Spleen (tissue), 11 donors: Measurements from ENCODE around the gene XRCC4. TPM values are rescaled to one million over a fixed set of nuclear protein-coding genes. Genes with fewer than 3 reads are reported as not detected.

Experiments
- DNase-seq: peaks from one replicate; pipeline ENCODE4 v3.0.0-alpha.2; 2020
- H3K27ac ChIP-seq, 8 donors: fragments of 200-600 bp; sonication (generic) in 7 of 8; 1 replicate in 4 of 8; 2 replicates in 4 of 8; pipeline versions ENCODE4 v1.5.0 to v1.8.0; 2016 to 2021; ENCODE audit warnings: inconsistent platforms in 4 of 8, mild to moderate bottlenecking in 4 of 8, moderate library complexity in 1 of 8
- H3K27me3 ChIP-seq, 7 donors: fragments of 200-600 bp; sonication (generic) in 6 of 7; replicated peaks in 1 of 7; 1 replicate in 4 of 7; 2 replicates in 3 of 7; pipeline versions ENCODE4 v1.5.0 to v1.8.0; 2016 to 2021; ENCODE audit warnings: inconsistent platforms in 3 of 7, mild to moderate bottlenecking in 1 of 7
- H3K36me3 ChIP-seq, 6 donors: fragments of 200-600 bp; sonication (generic) in 5 of 6; 1 replicate in 4 of 6; 2 replicates in 2 of 6; pipeline versions ENCODE4 v1.5.0 to v1.8.0; 2016 to 2021; ENCODE audit warnings: inconsistent platforms in 2 of 6
- H3K4me1 ChIP-seq, 6 donors: fragments of 200-600 bp; sonication (generic) in 5 of 6; 1 replicate in 3 of 6; 2 replicates in 3 of 6; pipeline versions ENCODE4 v1.5.0 to v1.8.0; 2016 to 2021; ENCODE audit warnings: inconsistent platforms in 3 of 6
- H3K4me3 ChIP-seq, 8 donors: fragments of 200-600 bp; sonication (generic) in 7 of 8; 1 replicate in 4 of 8; 2 replicates in 4 of 8; pipeline versions ENCODE4 v1.5.0 to v1.8.0; 2016 to 2021; ENCODE audit warnings: inconsistent platforms in 4 of 8, mild to moderate bottlenecking in 4 of 8, moderate library complexity in 2 of 8
- H3K9me3 ChIP-seq, 8 donors: fragments of 200-600 bp; sonication (generic) in 7 of 8; 1 replicate in 4 of 8; 2 replicates in 4 of 8; pipeline versions ENCODE4 v1.5.0 to v1.8.0; 2016 to 2021; ENCODE audit warnings: inconsistent platforms in 4 of 8
- CTCF ChIP-seq, 11 experiments: fragments of 200-600 bp in 7 of 11; fragments of 450-650 bp in 4 of 11; sonication (generic) in 4 of 11; IDR thresholded peaks in 8 of 11; conservative IDR thresholded peaks in 3 of 11; 1 replicate in 7 of 11; 2 replicates in 4 of 11; pipeline versions ENCODE4 v1.4.0 to v1.8.0; 2016 to 2021; ENCODE audit warnings: antibody characterized with exemption in 11 of 11, inconsistent platforms in 4 of 11, mild to moderate bottlenecking in 1 of 11
- POLR2A ChIP-seq, 3 donors: fragments of 450-650 bp; IDR thresholded peaks; one replicate each; pipeline ENCODE4 v1.5.1; 2017; ENCODE audit warnings: antibody characterized with exemption in 3 of 3, mild to moderate bottlenecking in 1 of 3
- POLR2AphosphoS5 ChIP-seq, 3 donors: sonication (generic); formaldehyde crosslinking; IDR thresholded peaks; one replicate each; pipeline ENCODE4 v1.5.1; 2017; ENCODE audit warnings: antibody characterized with exemption in 3 of 3
- WGBS, 5 donors: extraction: QIAGEN DNeasy Blood & Tissue Kit in 3 of 5; methylation state at CpG; one replicate each; pipeline versions ENCODE4 v1.1.5 to v1.1.7; 2013 to 2018; 5-methylcytosine and 5-hydroxymethylcytosine counted together
- intact Hi-C: fragments of 100-400 bp; cut with DNase I; formaldehyde crosslinking; loops from one replicate; pipeline ENCODE4 v1.15.0; 2023; ENCODE audit warnings: low total_unique reads
- polyA plus RNA-seq, 3 donors: library from polyadenylated mRNA; stranded (reverse); fragments of 200-250 nt; gene quantifications; one replicate each; pipeline ENCODE4 v1.2.1, GENCODE V29; 2013
- total RNA-seq, 7 donors: library from RNA; depleted of rRNA in 3 of 7; stranded (reverse); fragments of >200 nt in 3 of 7; fragmentation: NEBNext Ultra II Directional in 4 of 7; extraction: Animal tissue kit (Norgen Biotek cat#: 25700) in 4 of 7; gene quantifications; one replicate each; pipeline versions ENCODE4 v1.1.0 to v1.2.1, GENCODE V29; 2016 to 2021
- donor health status: healthy with polysubstance abuse.
- donor health status: DM: no; HTN: no; CAD: no; lungs with moderate emphysema.
- donor health status: DM: no; HTN: no; CAD: no.
- donor health status: Bipolar disorder and iron deficiency.
- donor health status: healthy.
- donor health status: DM: no; HTN: no; CAD: no.
- donor health status: DM: yes; HTN: yes; CAD: no.

XRCC4 gene
- total and polyA plus RNA-seq, 10 donors = 4.3 to 14.5 (median 9.6) TPM

GRCh38 chr5:83244516-83244915 lies 167.2 kb downstream of the XRCC4 start:
- WGBS, 5 donors = 76 to 95% (median 88%) methylated on average over 1 of the region's 1 CpG
- Histone ChIP-seq H3K4me3 (no peak overlapping the region), H3K4me1 (no peaks in the 10 kb centered on the region), H3K36me3 (no peaks in the 10 kb centered on the region), H3K27ac (no peak overlapping the region), H3K9me3 (no peaks in the 10 kb centered on the region), H3K27me3 (no peaks in the 10 kb centered on the region)
- DNase-seq = no peak
- intact Hi-C loops = no loop called here
- no peak for TF ChIP-seq POLR2A (IDR thresholded peaks at IDR 0.05)
- TF ChIP-seq POLR2AphosphoS5 (IDR thresholded peaks at IDR 0.05) = no peak
- TF ChIP-seq CTCF (IDR thresholded peaks at IDR 0.05 in 8 of 11, conservative IDR thresholded peaks at IDR 0.05 in 3 of 11) = no peak

GRCh38 chr5:83245037-83245436 lies 167.7 kb downstream of the XRCC4 start:
- H3K4me1 ChIP-seq = no peaks in the 10 kb centered on the region
- intact Hi-C loops = no loop called here
- no peak overlapping the region for H3K27ac ChIP-seq
- TF ChIP-seq POLR2A (IDR thresholded peaks at IDR 0.05) (no peak), POLR2AphosphoS5 (IDR thresholded peaks at IDR 0.05) (no peak), CTCF (IDR thresholded peaks at IDR 0.05 in 8 of 11, conservative IDR thresholded peaks at IDR 0.05 in 3 of 11) (no peak)
- 95 to 99% (median 97%) methylated on average over 3 of the region's 3 CpGs for WGBS, 5 donors
- DNase-seq = no peak
- H3K27me3 ChIP-seq = no peaks in the 10 kb centered on the region
- no peak overlapping the region for H3K4me3 ChIP-seq
- no peaks in the 10 kb centered on the region for H3K36me3 ChIP-seq
- H3K9me3 ChIP-seq = no peaks in the 10 kb centered on the region

- H3K27me3 ChIP-seq = no peaks in the 10 kb centered on the region
- DNase-seq = no peak
Observed at GRCh38 chr5:83246071-83246470, 168.7 kb downstream of the XRCC4 start.

GRCh38 chr5:83249156-83249555 lies 171.8 kb downstream of the XRCC4 start:
- no peak overlapping the region for H3K4me3 ChIP-seq
- H3K36me3 ChIP-seq = no peaks in the 10 kb centered on the region
- H3K27me3 ChIP-seq = no peaks in the 10 kb centered on the region
- TF ChIP-seq POLR2AphosphoS5 (IDR thresholded peaks at IDR 0.05) = no peak
- TF ChIP-seq POLR2A (IDR thresholded peaks at IDR 0.05) = no peak
- TF ChIP-seq CTCF (IDR thresholded peaks at IDR 0.05 in 8 of 11, conservative IDR thresholded peaks at IDR 0.05 in 3 of 11) = no peak
- 89 to 96% (median 91%) methylated on average over 4 of the region's 4 CpGs for whole genome bisulfite sequencing, 5 donors
- no peak for DNase-seq
- no peaks in the 10 kb centered on the region for H3K4me1 ChIP-seq
- intact Hi-C loops = no loop called here
- H3K27ac ChIP-seq = no peak overlapping the region
- H3K9me3 ChIP-seq = no peaks in the 10 kb centered on the region

More at GRCh38 chr5:83246071-83246470, 168.7 kb downstream of the XRCC4 start:
- TF ChIP-seq CTCF (IDR thresholded peaks at IDR 0.05 in 8 of 11, conservative IDR thresholded peaks at IDR 0.05 in 3 of 11) = no peak
- TF ChIP-seq POLR2AphosphoS5 (IDR thresholded peaks at IDR 0.05) = no peak
- TF ChIP-seq POLR2A (IDR thresholded peaks at IDR 0.05) = no peak
- Histone ChIP-seq H3K4me1 (no peaks in the 10 kb centered on the region), H3K36me3 (no peaks in the 10 kb centered on the region), H3K4me3 (no peak overlapping the region), H3K9me3 (no peaks in the 10 kb centered on the region), H3K27ac (no peak overlapping the region)
- WGBS, 5 donors = 96 to 100% (median 96%) methylated on average over 1 of the region's 1 CpG
- intact Hi-C loops = no loop called here
